ENCODE data around the gene ZNF57. TPM values are rescaled to one million over a fixed set of nuclear protein-coding genes. Genes with fewer than 3 reads are reported as not detected.

Gene ZNF57
- total RNA-seq, 1 experiment from 2014 or later, result 3.3 TPM

GRCh38 chr19:2950286-2951124 lies 49.8 kb downstream of the ZNF57 start:
- TF ChIP-seq CTCF (conservative IDR thresholded peaks at IDR 0.05; ENCODE audit: low read depth, low read length) (no peak), EZH2phosphoT487 (IDR thresholded peaks at IDR 0.05; ENCODE audit: borderline replicate concordance, low read length) (no peak), EZH2 (IDR thresholded peaks at IDR 0.05; ENCODE audit: low read length, unreplicated experiment) (no peak)
- H3K79me2 ChIP-seq (ENCODE audit: low read length), result peaks cover 17% of the 10 kb centered on the region
- H3F3A ChIP-seq (ENCODE audit: low read length, unreplicated experiment), result peaks cover 3% of the 10 kb centered on the region
- no peaks in the 10 kb centered on the region for H3K9me2 ChIP-seq (replicated peaks; ENCODE audit: low read length)
- H2AFZ ChIP-seq (ENCODE audit: low read length), result peak overlapping the region; percentile 82
- peak overlapping the region; percentile 95 for H3K4me2 ChIP-seq (ENCODE audit: low read length)
- intact Hi-C loops (cut with micrococcal nuclease), result loop anchor here (2.0 to 10.0 kb wide), 4 partner anchors 28 to 177 kb away; partner anchors contain the start of gene GNA11
- H3K4me1 ChIP-seq (ENCODE audit: insufficient read depth, low read length), result peaks cover 17% of the 10 kb centered on the region; the same call in 1 of the 2 replicates
- peak overlapping the region; percentile 47 for H3K27ac ChIP-seq (ENCODE audit: low read length)
- ATAC-seq (peak; percentile 86), DNase-seq (peak; percentile 98)
- H3K27me3 ChIP-seq (ENCODE audit: low read length), result no peaks in the 10 kb centered on the region
- peak overlapping the region; percentile 87 for H3K9ac ChIP-seq (ENCODE audit: low read length)
- CTCF ChIA-PET, result interaction anchor here (0.6 to 1.6 kb wide), 12 partner anchors 13 to 355 kb away, joined by 3 to 14 read pairs (median 6); partner anchors contain the start of gene ZNF57
- BruUV-seq (replicated peaks), result no TSS peak
- POLR2A ChIA-PET (ENCODE audit: unreplicated experiment), result interaction anchor here (0.5 to 0.7 kb wide), 7 partner anchors 62 to 1966 kb away, joined by 3 to 18 read pairs (median 4); no protein-coding TSS in a partner anchor
- no peaks in the 10 kb centered on the region for H3K36me3 ChIP-seq (ENCODE audit: low read depth, low read length)
- no peaks in the 10 kb centered on the region for H3K9me3 ChIP-seq (ENCODE audit: low read length)
- H3K4me3 ChIP-seq (ENCODE audit: low read length), result peak overlapping the region; percentile 87
- no peaks in the 10 kb centered on the region for H4K20me1 ChIP-seq (ENCODE audit: low read length)

- no TSS peak for BruUV-seq (replicated peaks)
- no peaks in the 10 kb centered on the region for H3K36me3 ChIP-seq (ENCODE audit: low read depth, low read length)
- H3K79me2 ChIP-seq (ENCODE audit: low read length), result peaks cover 17% of the 10 kb centered on the region
- TF ChIP-seq CTCF (conservative IDR thresholded peaks at IDR 0.05; ENCODE audit: low read depth, low read length) (no peak), EZH2 (IDR thresholded peaks at IDR 0.05; ENCODE audit: low read length, unreplicated experiment) (no peak), EZH2phosphoT487 (IDR thresholded peaks at IDR 0.05; ENCODE audit: borderline replicate concordance, low read length) (no peak)
- intact Hi-C loops (cut with micrococcal nuclease), result loop anchor here (5.0 to 10.0 kb wide), 2 partner anchors 142 to 174 kb away; partner anchors contain the start of gene GNA11
- peaks cover 3% of the 10 kb centered on the region for H3F3A ChIP-seq (ENCODE audit: low read length, unreplicated experiment)
- peaks cover 14% of the 10 kb centered on the region; the same call in 1 of the 2 replicates for H3K4me1 ChIP-seq (ENCODE audit: insufficient read depth, low read length)
- peak overlapping the region; percentile 75 for H2AFZ ChIP-seq (ENCODE audit: low read length)
- ATAC-seq (peak; percentile 58), DNase-seq (peak; percentile 89)
- no peaks in the 10 kb centered on the region for H3K9me3 ChIP-seq (ENCODE audit: low read length)
- H4K20me1 ChIP-seq (ENCODE audit: low read length), result no peaks in the 10 kb centered on the region
- peak overlapping the region; percentile 58 for H3K9ac ChIP-seq (ENCODE audit: low read length)
- peak overlapping the region; percentile 91 for H3K4me2 ChIP-seq (ENCODE audit: low read length)
- CTCF ChIA-PET, result interaction anchor here (0.5 to 1.2 kb wide), 2 partner anchors 24 to 83 kb away, joined by 3 read pairs; partner anchors contain the start of gene TLE6
- H3K4me3 ChIP-seq (ENCODE audit: low read length), result peak overlapping the region; percentile 69
- H3K27ac ChIP-seq (ENCODE audit: low read length), result peak overlapping the region; percentile 86
- POLR2A ChIA-PET (ENCODE audit: unreplicated experiment), result no interaction called here
- H3K9me2 ChIP-seq (replicated peaks; ENCODE audit: low read length), result no peaks in the 10 kb centered on the region
- H3K27me3 ChIP-seq (ENCODE audit: low read length), result no peaks in the 10 kb centered on the region
Measured at GRCh38 chr19:2952953-2953481, 52.3 kb downstream of the ZNF57 start.
